Kidney (tissue), 14 donors: ENCODE results near the gene RPS21. TPM values are rescaled to one million over a fixed set of nuclear protein-coding genes. Genes with fewer than 3 reads are reported as not detected.
A peak's percentile ranks its signal among the peaks of the same experiment; 100 is the strongest.

Experiments
- DNase-seq, 5 donors: peaks; one replicate each; pipeline ENCODE4 v3.0.0-alpha.2; 2013 to 2020
- FAIRE-seq: peaks from 2 replicates; lab custom pipeline; 2012; peaks lifted over from hg19 to GRCh38; lab: Jason Lieb, UNC
- H3K27ac ChIP-seq, 2 donors: one replicate each; pipeline ENCODE4 v1.7.0; 2013; ENCODE audit warnings: low read depth in 2 of 2, low read length in 2 of 2, inconsistent platforms in 1 of 2
- H3K27me3 ChIP-seq: one replicate; pipeline ENCODE4 v1.7.1; 2013; ENCODE audit warnings: low read length, inconsistent platforms; ENCODE audit not compliant: control insufficient read depth, insufficient read depth
- H3K36me3 ChIP-seq, 3 donors: one replicate each; pipeline versions ENCODE4 v1.7.0 to v1.7.1; 2013; ENCODE audit warnings: low read length in 3 of 3, control low read depth in 1 of 3, inconsistent platforms in 1 of 3; ENCODE audit not compliant: insufficient read depth in 3 of 3, control insufficient read depth in 2 of 3
- H3K4me1 ChIP-seq, 3 donors: one replicate each; pipeline versions ENCODE4 v1.7.0 to v1.7.1; 2013; ENCODE audit warnings: low read length in 3 of 3, inconsistent platforms in 1 of 3, low read depth in 1 of 3; ENCODE audit not compliant: control insufficient read depth in 2 of 3, insufficient read depth in 2 of 3
- H3K4me3 ChIP-seq, 3 donors: one replicate each; pipeline versions ENCODE4 v1.7.0 to v1.8.1; 2013; ENCODE audit warnings: low read length in 3 of 3, control low read depth in 1 of 3, inconsistent platforms in 1 of 3
- H3K9ac ChIP-seq, 3 donors: one replicate each; pipeline versions ENCODE4 v1.7.0 to v1.7.1; 2013; ENCODE audit warnings: low read length in 3 of 3, control low read depth in 1 of 3, inconsistent platforms in 1 of 3
- H3K9me3 ChIP-seq, 3 donors: one replicate each; pipeline versions ENCODE4 v1.7.0 to v1.7.1; 2013; ENCODE audit warnings: low read length in 3 of 3, control low read depth in 1 of 3, inconsistent platforms in 1 of 3; ENCODE audit not compliant: control insufficient read depth in 2 of 3, insufficient read depth in 1 of 3
- CTCF ChIP-seq: IDR thresholded peaks from 3 replicates; pipeline ENCODE4 v1.5.1; 2012; ENCODE audit warnings: mild to moderate bottlenecking, moderate library complexity, borderline replicate concordance; ENCODE audit not compliant: insufficient read depth; ENCODE audit errors: extremely low read depth
- intact Hi-C: fragments of 100-400 bp; cut with DNase I; formaldehyde crosslinking; loops from one replicate; pipeline ENCODE4 v1.11.1; 2022
- polyA plus RNA-seq: library from polyadenylated mRNA; stranded (reverse); fragments of 350-450 nt; fragmentation: Illumina TruSeq; extraction: RNeasy Lipid Tissue Mini Kit (QIAGEN cat#74804); gene quantifications from one replicate; pipeline ENCODE4 v1.2.3, GENCODE V29; 2014; ENCODE audit warnings: low read depth, low replicate concordance; ENCODE audit not compliant: insufficient read depth
- total RNA-seq: library from RNA; stranded (reverse); fragmentation: NEBNext Ultra II Directional; extraction: Animal tissue kit (Norgen Biotek cat#: 25700); gene quantifications from one replicate; pipeline ENCODE4 v1.2.1, GENCODE V29; 2021
- donor health status: control.
- donor health status: control.
- donor health status: control.
- donor health status: control.
- donor health status: control.
- donor health status: DM: yes; HTN: yes; CAD: no.
- donor health status: Normal renal cell carcinoma (clear cell type).

Gene RPS21
- total and polyA plus RNA-seq, 2 donors from 2014 or later: 1,221 to 2,336 TPM

DNA sequence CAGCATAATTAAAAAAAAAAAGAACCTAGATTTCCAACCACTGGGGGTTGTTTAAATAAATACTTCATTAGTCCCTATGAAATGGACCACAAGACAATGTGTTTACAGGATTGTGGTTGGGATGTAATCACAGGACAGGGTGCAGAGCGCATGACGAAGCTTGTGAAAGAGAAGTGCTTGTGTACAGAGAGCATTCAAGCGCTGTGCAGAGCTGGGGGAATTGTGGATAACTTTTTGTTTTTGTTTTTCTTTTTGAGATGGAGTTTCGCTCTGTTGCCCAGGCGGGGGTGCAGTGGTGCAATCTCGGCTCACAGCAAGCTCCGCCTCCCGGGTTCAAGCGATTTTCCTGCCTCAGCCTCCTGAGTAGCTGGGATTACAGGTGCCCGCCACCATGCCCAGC lies 42.1 kb upstream of the RPS21 start:
- FAIRE-seq (no peak), DNase-seq (no peak)
- intact Hi-C loops: no loop called here
- H3K4me1 ChIP-seq: no peaks in the 10 kb centered on the region
- H3K36me3 ChIP-seq: peaks cover 0 to 29% (median 6%) of the 10 kb centered on the region in 3 donors
- no peaks in the 10 kb centered on the region for H3K27me3 ChIP-seq
- no peak overlapping the region for H3K4me3 ChIP-seq
- H3K9me3 ChIP-seq: no peaks in the 10 kb centered on the region
- no peak overlapping the region for H3K9ac ChIP-seq
- H3K27ac ChIP-seq: no peak overlapping the region
- TF ChIP-seq CTCF: no peak

GRCh38 chr20:62345681-62346370 lies 41.1 kb upstream of the RPS21 start:
- no peak overlapping the region for H3K9ac ChIP-seq
- H3K4me1 ChIP-seq: peaks cover 0 to 1% (median 0%) of the 10 kb centered on the region in 3 donors
- no peaks in the 10 kb centered on the region for H3K27me3 ChIP-seq
- peaks cover 0 to 29% (median 0%) of the 10 kb centered on the region in 3 donors for H3K36me3 ChIP-seq
- DNase-seq (peak in 1 of 5 donors; percentile 63), FAIRE-seq (no peak)
- H3K9me3 ChIP-seq: no peaks in the 10 kb centered on the region
- H3K4me3 ChIP-seq: no peak overlapping the region
- intact Hi-C loops: no loop called here
- no peak overlapping the region for H3K27ac ChIP-seq
- no peak for TF ChIP-seq CTCF

DNA sequence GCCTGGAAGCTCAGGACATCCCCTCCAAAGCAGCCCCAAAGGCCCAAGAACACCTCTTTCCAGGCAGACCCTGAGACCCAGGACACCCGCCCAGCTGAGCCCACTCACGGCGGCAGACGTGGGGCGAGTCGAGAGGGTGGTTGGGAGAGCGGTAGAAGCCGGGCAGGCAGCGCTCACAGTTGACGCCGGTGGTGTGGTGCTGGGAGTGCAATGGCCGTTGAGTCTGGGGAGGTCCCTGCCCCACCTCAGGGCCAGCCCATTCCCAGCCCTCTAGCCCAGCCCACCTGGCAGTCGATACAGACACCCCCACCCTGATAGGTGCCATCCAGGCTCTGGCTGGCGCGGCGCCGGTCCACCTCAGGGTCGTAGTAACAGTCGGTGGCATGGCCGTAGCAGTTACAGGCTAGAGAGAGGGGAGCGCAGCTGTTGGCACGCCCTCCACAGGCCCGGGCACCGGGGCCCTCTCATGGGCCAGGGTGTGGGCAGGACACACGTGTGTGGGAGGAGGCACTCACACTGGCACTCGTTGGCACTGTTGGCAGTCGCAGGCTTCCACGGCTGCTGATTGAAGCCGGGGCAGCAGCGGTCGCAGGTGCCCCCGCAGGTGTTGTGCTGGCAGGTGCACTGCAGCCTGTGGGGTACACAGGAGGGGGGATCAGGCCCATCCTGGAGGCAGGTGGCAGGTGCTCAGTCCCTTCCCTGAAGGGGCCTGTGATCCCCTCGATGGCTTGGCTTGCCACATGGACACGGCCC lies 40.3 kb upstream of the RPS21 start:
- FAIRE-seq (no peak), DNase-seq (peak in 1 of 5 donors; percentile 63)
- Histone ChIP-seq H3K9ac (no peak overlapping the region), H3K36me3 (peaks cover 0 to 28% (median 4%) of the 10 kb centered on the region in 3 donors), H3K27me3 (no peaks in the 10 kb centered on the region), H3K4me1 (peaks cover 0 to 2% (median 0%) of the 10 kb centered on the region in 3 donors), H3K27ac (no peak overlapping the region), H3K9me3 (no peaks in the 10 kb centered on the region), H3K4me3 (no peak overlapping the region)
- no peak for TF ChIP-seq CTCF
- intact Hi-C loops: no loop called here
